Measurements from ENCODE around the gene ACTR2. TPM values are rescaled to one million over a fixed set of nuclear protein-coding genes. Genes with fewer than 3 reads are reported as not detected.
"Not testable (repeated sequence)": the region's sequence is repeated elsewhere in the genome, so short reads cannot be mapped to it uniquely, and the experiment has no call there.

The ACTR2 gene
- total RNA-seq, 1 experiment from 2014 or later, result 248 TPM

DNA sequence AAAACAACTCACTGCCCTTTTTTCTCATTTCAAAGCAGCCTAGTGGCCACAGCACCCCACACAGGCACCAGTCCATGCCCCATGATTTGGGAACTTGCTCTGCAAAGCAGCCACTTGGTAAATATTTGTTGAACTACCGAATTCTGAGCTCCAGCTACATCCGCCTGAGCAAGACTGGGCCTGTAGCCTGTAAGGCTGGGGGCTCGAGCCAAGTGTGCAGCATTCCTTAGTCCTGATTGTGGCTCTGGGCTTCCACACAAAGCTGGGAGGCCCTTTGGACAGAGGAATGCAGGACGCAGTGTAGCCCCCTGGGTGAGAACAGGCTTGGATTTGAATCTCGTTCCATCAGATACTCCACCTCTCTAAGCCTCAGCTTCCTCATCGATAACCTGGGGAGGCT lies 88.4 kb downstream of the ACTR2 start:
- Mint-ChIP-seq H3K4me1 (ENCODE audit: low read depth, unreplicated experiment) (peaks cover 16% of the 10 kb centered on the region), H3K27me3 (ENCODE audit: insufficient read depth, unreplicated experiment) (no peaks in the 10 kb centered on the region), H3K36me3 (ENCODE audit: insufficient read depth, unreplicated experiment) (peaks cover 59% of the 10 kb centered on the region), H3K4me3 (ENCODE audit: unreplicated experiment) (no peak overlapping the region), H3K27ac (ENCODE audit: unreplicated experiment) (peak overlapping the region; percentile 66), H3K9me3 (ENCODE audit: unreplicated experiment) (no peaks in the 10 kb centered on the region)
- Histone ChIP-seq H3K4me3 (ENCODE audit: low read depth, low read length) (no peak overlapping the region), H3K36me3 (ENCODE audit: control insufficient read depth, insufficient read depth, low read length) (peaks cover 5% of the 10 kb centered on the region), H3K27me3 (replicated peaks; ENCODE audit: control insufficient read depth, insufficient read depth, low read length) (no peaks in the 10 kb centered on the region), H3K9me3 (no peaks in the 10 kb centered on the region), H3K4me1 (peaks cover 28% of the 10 kb centered on the region)
- TF ChIP-seq, protein P1, sequence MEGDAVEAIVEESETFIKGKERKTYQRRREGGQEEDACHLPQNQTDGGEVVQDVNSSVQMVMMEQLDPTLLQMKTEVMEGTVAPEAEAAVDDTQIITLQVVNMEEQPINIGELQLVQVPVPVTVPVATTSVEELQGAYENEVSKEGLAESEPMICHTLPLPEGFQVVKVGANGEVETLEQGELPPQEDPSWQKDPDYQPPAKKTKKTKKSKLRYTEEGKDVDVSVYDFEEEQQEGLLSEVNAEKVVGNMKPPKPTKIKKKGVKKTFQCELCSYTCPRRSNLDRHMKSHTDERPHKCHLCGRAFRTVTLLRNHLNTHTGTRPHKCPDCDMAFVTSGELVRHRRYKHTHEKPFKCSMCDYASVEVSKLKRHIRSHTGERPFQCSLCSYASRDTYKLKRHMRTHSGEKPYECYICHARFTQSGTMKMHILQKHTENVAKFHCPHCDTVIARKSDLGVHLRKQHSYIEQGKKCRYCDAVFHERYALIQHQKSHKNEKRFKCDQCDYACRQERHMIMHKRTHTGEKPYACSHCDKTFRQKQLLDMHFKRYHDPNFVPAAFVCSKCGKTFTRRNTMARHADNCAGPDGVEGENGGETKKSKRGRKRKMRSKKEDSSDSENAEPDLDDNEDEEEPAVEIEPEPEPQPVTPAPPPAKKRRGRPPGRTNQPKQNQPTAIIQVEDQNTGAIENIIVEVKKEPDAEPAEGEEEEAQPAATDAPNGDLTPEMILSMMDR (IDR thresholded peaks at IDR 0.05; ENCODE audit: insufficient read depth in 1 of 2, low read depth in 1 of 2, low read length in 1 of 2, severe bottlenecking in 1 of 2, unreplicated experiment in 1 of 2), result no peak
- ChIA-PET CTCF (interaction anchor here (0.6 to 0.9 kb wide), 3 partner anchors 15 to 89 kb away, joined by 3 to 8 read pairs (median 3); partner anchors contain the start of gene ACTR2), POLR2A (no interaction called here)
- BruUV-seq (replicated peaks), result no TSS peak
- intact Hi-C loops (cut with micrococcal nuclease; ENCODE audit: unreplicated experiment), result loop anchor here (5.0 kb wide), 1 partner anchor 49 kb away; no protein-coding TSS in a partner anchor
- DNase-seq, result peak; percentile 50 to 63

DNA sequence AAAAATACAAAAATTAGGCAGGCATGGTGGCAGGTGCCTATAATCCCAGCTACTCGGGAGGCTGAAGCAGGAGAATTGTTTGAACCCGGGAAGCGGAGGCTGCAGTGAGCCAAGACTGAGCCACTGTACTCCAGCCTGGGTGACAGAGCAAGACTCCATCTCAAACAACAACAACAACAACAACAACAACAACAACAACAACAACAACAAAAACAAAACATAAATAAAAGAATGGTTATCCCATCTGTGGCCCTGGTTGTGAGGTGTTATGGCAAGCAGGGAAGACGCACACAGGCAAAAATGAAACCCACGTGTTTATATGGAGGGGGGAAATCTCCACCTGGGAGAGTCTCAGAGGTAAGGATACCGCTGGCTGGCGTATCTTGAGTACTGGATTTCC lies 89.7 kb downstream of the ACTR2 start:
- H3K36me3 ChIP-seq (ENCODE audit: control insufficient read depth, insufficient read depth, low read length); H3K9me3 Mint-ChIP-seq (ENCODE audit: unreplicated experiment); H3K4me3 Mint-ChIP-seq (ENCODE audit: unreplicated experiment); H3K27me3 ChIP-seq (replicated peaks; ENCODE audit: control insufficient read depth, insufficient read depth, low read length); POLR2A ChIA-PET; BruUV-seq (replicated peaks); H3K9me3 ChIP-seq; H3K27me3 Mint-ChIP-seq (ENCODE audit: insufficient read depth, unreplicated experiment); DNase-seq; CTCF ChIA-PET; H3K4me3 ChIP-seq (ENCODE audit: low read depth, low read length): not testable (repeated sequence)
- H3K27ac Mint-ChIP-seq (ENCODE audit: unreplicated experiment), result peak overlapping the region; percentile 45
- peaks cover 16% of the 10 kb centered on the region for H3K4me1 Mint-ChIP-seq (ENCODE audit: low read depth, unreplicated experiment)
- H3K36me3 Mint-ChIP-seq (ENCODE audit: insufficient read depth, unreplicated experiment), result peaks cover 62% of the 10 kb centered on the region
- intact Hi-C loops (cut with micrococcal nuclease; ENCODE audit: unreplicated experiment), result loop anchor here (5.0 kb wide), 1 partner anchor 50 kb away; no protein-coding TSS in a partner anchor
- peaks cover 30% of the 10 kb centered on the region for H3K4me1 ChIP-seq

DNA sequence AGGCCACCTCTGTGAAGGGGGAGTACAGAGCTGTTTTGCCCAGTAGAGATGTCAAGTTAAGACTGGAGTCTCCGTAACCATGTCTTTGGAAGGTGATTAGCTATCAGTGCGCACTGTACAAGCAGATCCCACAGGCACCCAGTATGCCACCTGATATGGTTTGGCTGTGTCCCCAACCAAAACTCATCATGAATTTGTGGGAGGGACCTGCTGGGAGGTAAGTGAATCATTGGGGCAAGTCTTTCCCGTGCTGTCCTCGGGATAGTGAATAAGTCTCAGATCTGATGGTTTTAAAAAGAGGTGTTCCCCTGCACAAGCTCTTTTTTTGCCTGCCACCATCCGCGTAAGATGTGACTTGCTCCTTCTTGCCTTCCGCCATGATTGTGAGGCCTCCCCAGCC lies 90.2 kb downstream of the ACTR2 start:
- no peaks in the 10 kb centered on the region for H3K9me3 Mint-ChIP-seq (ENCODE audit: unreplicated experiment)
- H3K36me3 ChIP-seq (ENCODE audit: control insufficient read depth, insufficient read depth, low read length), result peaks cover 5% of the 10 kb centered on the region
- peaks cover 30% of the 10 kb centered on the region for H3K4me1 ChIP-seq
- peaks cover 59% of the 10 kb centered on the region for H3K36me3 Mint-ChIP-seq (ENCODE audit: insufficient read depth, unreplicated experiment)
- no peaks in the 10 kb centered on the region for H3K27me3 Mint-ChIP-seq (ENCODE audit: insufficient read depth, unreplicated experiment)
- no TSS peak for BruUV-seq (replicated peaks)
- intact Hi-C loops (cut with micrococcal nuclease; ENCODE audit: unreplicated experiment), result loop anchor here (5.0 kb wide), 1 partner anchor 51 kb away; no protein-coding TSS in a partner anchor
- no peaks in the 10 kb centered on the region for H3K9me3 ChIP-seq
- TF ChIP-seq, protein P1 (IDR thresholded peaks at IDR 0.05; ENCODE audit: insufficient read depth in 1 of 2, low read depth in 1 of 2, low read length in 1 of 2, severe bottlenecking in 1 of 2, unreplicated experiment in 1 of 2), result no peak
- no peaks in the 10 kb centered on the region for H3K27me3 ChIP-seq (replicated peaks; ENCODE audit: control insufficient read depth, insufficient read depth, low read length)
- peak overlapping the region; percentile 45 for H3K27ac Mint-ChIP-seq (ENCODE audit: unreplicated experiment)
- ChIA-PET CTCF (no interaction called here), POLR2A (no interaction called here)
- H3K4me1 Mint-ChIP-seq (ENCODE audit: low read depth, unreplicated experiment), result peaks cover 16% of the 10 kb centered on the region
- H3K4me3 ChIP-seq (ENCODE audit: low read depth, low read length), result no peak overlapping the region
- H3K4me3 Mint-ChIP-seq (ENCODE audit: unreplicated experiment), result no peak overlapping the region
- no peak for DNase-seq
